GM18951 (cell line): ENCODE data around the gene SLC2A9.

ENCODE experiments used
- POLR2A ChIP-seq: IDR thresholded peaks from 4 replicates; pipeline ENCODE4 v1.6.1; 2011; ENCODE audit warnings: mild to moderate bottlenecking; ENCODE audit not compliant: insufficient read length, insufficient read depth; ENCODE audit errors: extremely low read depth
- in situ Hi-C: fragments of 300-500 bp; cut with MboI; formaldehyde crosslinking; loops from one replicate; pipeline ENCODE4 v1.12.0; 2022; ENCODE audit warnings: low sequenced_read_pairs, mixed read lengths, inconsistent platforms; ENCODE audit not compliant: unreplicated experiment

The SLC2A9 gene

DNA sequence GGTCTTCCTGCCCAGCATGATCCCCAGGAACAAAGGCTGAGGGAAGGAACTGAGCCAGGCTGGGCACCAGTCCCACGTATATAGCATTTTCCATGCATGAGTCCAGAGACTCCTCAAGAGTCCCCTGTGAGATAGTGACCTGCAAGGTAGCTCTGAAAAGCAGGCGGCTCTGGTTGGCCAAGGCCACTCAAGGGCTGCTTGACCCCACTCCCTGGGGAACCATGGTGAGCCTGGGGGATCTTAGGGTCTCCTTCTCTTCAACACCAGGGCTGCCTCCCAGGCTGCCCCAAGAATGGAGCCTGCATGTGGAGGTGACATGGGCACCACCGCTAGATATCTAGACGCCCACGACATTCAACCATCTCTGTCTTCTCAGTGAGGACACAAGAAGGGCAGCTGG is 79.2 kb downstream of the SLC2A9 start:
- no peak for TF ChIP-seq POLR2A
- in situ Hi-C loops, result no loop called here

DNA sequence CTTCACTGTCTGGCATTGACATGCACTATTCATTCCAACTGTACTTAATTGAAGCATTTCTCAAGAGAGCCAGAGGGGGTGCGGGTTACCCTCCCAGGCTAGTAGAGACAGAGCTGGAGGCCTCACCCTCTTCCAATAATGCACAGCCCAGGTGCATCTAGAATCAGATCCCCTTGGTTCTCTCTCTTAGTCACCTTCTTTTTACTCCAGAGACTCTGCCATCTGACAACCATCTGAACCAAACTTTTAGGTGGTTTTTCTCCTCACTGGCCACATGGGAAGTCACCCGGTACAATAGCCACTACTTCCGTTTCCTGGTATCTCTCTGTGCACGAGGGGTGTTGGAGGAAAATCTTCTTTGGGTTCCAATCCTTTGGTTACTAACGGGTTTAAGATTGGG is 81.3 kb downstream of the SLC2A9 start:
- in situ Hi-C loops, result no loop called here
- no peak for TF ChIP-seq POLR2A

DNA sequence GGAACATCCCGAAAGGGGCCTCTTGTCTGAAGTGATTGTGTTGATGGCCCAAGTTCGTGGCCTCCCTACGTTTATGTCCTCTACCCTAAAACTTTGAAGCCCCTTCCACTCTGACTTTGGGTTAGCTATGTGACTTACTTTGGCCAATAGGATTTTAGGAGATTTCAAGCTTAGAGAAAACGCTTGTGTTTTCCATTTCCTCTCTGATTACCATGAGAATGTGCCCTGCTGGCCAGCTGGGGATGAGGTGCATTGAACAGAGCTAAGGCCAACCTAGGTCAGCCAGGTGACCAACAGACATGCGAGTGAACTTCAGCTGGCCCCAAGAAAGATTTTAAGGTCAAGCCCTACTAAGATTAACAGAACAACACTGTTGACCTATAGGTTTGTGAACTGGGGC is 82.4 kb downstream of the SLC2A9 start:
- TF ChIP-seq POLR2A, result no peak
- in situ Hi-C loops, result no loop called here

GRCh38 chr4:9937078-9937477 is 84.2 kb downstream of the SLC2A9 start:
- in situ Hi-C loops, result no loop called here
- no peak for TF ChIP-seq POLR2A

GRCh38 chr4:9936129-9936644 is 85.1 kb downstream of the SLC2A9 start:
- TF ChIP-seq POLR2A, result no peak
- in situ Hi-C loops, result no loop called here

- in situ Hi-C loops, result no loop called here
- no peak for TF ChIP-seq POLR2A
Measured at GRCh38 chr4:9933956-9934355, 87.3 kb downstream of the SLC2A9 start.

- no peak for TF ChIP-seq POLR2A
- in situ Hi-C loops, result no loop called here
Measured at GRCh38 chr4:9933184-9933583, 88.1 kb downstream of the SLC2A9 start.

- TF ChIP-seq POLR2A, result no peak
- in situ Hi-C loops, result no loop called here
Measured at GRCh38 chr4:9932771-9933170, 88.5 kb downstream of the SLC2A9 start.

DNA sequence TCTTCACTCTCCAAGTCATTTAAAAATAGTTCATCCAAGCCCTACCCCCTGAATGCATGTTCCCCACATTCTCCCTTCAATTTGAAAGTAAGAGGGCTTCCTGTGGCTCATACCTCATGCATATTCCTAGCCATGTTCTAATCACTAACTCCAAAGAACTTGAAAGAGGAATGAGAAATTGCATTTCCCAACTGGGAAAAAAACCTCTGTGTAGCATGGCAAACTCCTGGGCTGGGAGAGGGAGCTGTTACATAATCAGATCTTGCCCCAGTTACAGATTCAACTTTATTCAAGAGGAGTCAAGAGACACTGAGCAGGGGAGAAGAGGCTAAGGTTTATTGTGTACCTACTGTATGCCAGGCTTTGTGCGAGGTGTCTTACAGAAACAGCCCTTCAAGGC is 90.2 kb downstream of the SLC2A9 start:
- no peak for TF ChIP-seq POLR2A
- in situ Hi-C loops, result no loop called here

DNA sequence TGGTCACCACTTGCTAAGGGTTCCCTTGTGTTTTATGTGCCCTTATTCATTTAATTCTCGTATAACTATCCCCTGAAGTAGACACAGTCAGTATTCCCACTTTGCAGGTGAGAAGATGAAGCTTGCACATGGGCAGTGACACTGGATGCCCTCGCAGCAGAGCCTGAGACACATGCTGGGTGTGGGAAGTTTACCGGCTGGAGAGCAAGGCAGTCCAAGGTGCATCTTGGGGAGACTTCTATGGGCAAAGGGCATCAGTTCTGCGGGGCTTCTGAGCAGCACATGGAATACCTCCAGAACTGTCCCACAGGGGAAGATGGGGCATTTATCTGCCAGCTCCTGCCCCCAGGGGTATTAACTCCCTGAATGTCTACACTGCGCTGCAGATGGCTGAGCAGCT is 92.2 kb downstream of the SLC2A9 start:
- in situ Hi-C loops, result no loop called here
- TF ChIP-seq POLR2A, result no peak

- in situ Hi-C loops, result no loop called here
- no peak for TF ChIP-seq POLR2A
Measured at GRCh38 chr4:9927341-9928007, 93.8 kb downstream of the SLC2A9 start.

- in situ Hi-C loops, result no loop called here
- no peak for TF ChIP-seq POLR2A
Measured at GRCh38 chr4:9926586-9926985, 94.7 kb downstream of the SLC2A9 start.

DNA sequence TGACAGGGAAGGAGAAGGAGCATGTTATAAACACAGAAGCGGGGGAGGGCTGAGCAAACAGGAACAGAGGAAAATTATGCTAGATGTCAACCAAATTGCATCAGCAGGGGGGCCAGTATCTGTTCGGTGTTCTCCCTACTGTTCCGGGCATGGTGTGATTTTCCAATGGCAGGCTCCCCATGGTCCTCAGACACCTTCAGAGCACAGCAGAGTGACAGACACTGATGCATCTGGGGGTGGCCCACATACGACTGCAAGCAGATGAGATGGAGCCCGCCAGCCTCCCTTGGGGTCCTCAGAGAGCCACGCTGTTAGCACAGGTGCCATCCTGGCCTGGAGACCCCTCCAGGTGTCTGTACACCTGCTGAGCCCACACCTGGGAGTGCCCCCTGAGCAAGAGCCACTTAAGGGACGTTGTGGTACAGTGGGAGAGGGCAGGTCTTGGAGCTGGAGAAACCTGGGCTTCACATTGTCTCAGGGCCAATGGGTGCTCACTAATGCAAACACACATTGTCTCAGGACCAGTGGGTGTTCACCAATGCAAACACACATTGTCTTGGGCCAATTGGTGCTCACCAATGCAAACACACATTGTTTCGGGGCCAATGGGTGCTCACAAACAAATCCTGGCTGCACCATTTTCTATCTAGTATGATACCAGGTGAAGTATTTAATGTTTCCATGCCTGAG is 95.4 kb downstream of the SLC2A9 start:
- in situ Hi-C loops, result no loop called here
- TF ChIP-seq POLR2A, result no peak

GRCh38 chr4:9924750-9925149 is 96.5 kb downstream of the SLC2A9 start:
- in situ Hi-C loops, result no loop called here
- TF ChIP-seq POLR2A, result no peak
